ENCODE measurements around the gene XPA.
"Not testable (repeated sequence)": the region's sequence is repeated elsewhere in the genome, so short reads cannot be mapped to it uniquely, and the experiment has no call there.

The XPA gene

GRCh38 chr9:97696803-97697601 lies at the start of gene XPA:
XPA (minus strand) TSS chr9:97697340; CDS start chr9:97697292, 48 bp downstream.
- DNase-seq, result peak; percentile 98

GRCh38 chr9:97744710-97745708 lies 47.9 kb upstream of the XPA start:
- no peak for DNase-seq

- DNase-seq, result not testable (repeated sequence)
Measured at GRCh38 chr9:97744025-97744424, 46.9 kb upstream of the XPA start.

- DNase-seq, result no peak
Measured at GRCh38 chr9:97742545-97742944, 45.4 kb upstream of the XPA start.

GRCh38 chr9:97741947-97742346 lies 44.8 kb upstream of the XPA start:
- no peak for DNase-seq

GRCh38 chr9:97740848-97741821 lies 44.0 kb upstream of the XPA start:
- peak; percentile 34 for DNase-seq

GRCh38 chr9:97737429-97737828 lies 40.3 kb upstream of the XPA start:
- no peak for DNase-seq

- no peak for DNase-seq
Measured at GRCh38 chr9:97735070-97735600, 38.0 kb upstream of the XPA start.

- DNase-seq, result no peak
Measured at GRCh38 chr9:97726716-97727115, 29.6 kb upstream of the XPA start.

- DNase-seq, result no peak
Measured at GRCh38 chr9:97723819-97724218, 26.7 kb upstream of the XPA start.

GRCh38 chr9:97722331-97722730 lies 25.2 kb upstream of the XPA start:
- no peak for DNase-seq

GRCh38 chr9:97721396-97721795 lies 24.3 kb upstream of the XPA start:
- DNase-seq, result no peak

GRCh38 chr9:97717866-97718265 lies 20.7 kb upstream of the XPA start:
- DNase-seq, result no peak

- no peak for DNase-seq
Measured at GRCh38 chr9:97714435-97714834, 17.3 kb upstream of the XPA start.

GRCh38 chr9:97711223-97711626 lies 14.1 kb upstream of the XPA start:
- no peak for DNase-seq

GRCh38 chr9:97710356-97711222 lies 13.4 kb upstream of the XPA start:
- no peak for DNase-seq

GRCh38 chr9:97706246-97706645 lies 9.1 kb upstream of the XPA start:
- no peak for DNase-seq

GRCh38 chr9:97705354-97705950 lies 8.3 kb upstream of the XPA start:
- no peak for DNase-seq

- no peak for DNase-seq
Measured at GRCh38 chr9:97704851-97705250, 7.7 kb upstream of the XPA start.

- DNase-seq, result no peak
Measured at GRCh38 chr9:97704345-97704677, 7.2 kb upstream of the XPA start.

Data from activated CD4-positive, CD25-positive, alpha-beta regulatory T cell treated with anti-CD3 and anti-CD28 coated beads, Interleukin-2, amount 50 U/mL, for 72 hours (primary cell).